ENCODE measurements around the gene BRF1.

BRF1 gene

DNA sequence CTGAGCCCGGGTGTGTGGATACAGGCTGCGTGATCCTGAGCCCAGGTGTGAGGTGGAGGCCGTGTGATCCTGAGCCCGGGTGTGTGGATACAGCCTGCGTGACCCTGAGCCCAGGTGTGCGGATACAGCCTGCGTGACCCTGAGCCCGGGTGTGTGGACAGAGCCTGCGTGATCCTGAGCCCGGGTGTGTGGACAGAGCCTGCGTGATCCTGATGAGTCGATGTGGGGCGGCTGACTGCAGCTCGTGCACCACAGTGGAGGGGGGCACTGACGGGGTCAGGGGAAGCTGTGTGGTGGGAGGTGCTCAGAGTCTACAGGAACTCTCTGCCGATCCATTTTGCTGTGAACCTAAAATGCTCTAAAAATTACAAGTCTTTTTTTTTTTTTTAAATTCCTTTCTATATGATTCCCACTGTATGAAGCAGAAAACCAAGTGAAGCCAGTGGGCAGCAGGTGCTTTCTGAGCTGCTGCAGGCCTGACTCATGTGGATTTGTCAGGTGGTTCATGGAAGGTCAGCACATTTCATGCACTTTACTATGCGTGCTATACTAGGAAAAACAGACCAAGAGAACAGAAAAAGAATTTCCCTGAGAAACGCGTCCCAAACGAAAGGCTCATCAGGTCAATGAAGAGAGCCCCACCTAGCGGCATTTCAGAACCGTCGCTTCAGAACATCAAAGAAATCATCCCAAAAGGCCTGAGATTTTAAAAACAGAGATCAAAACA is 19.3 kb downstream of the BRF1 start:
- TF ChIP-seq RAD21 (IDR thresholded peaks at IDR 0.05; ENCODE audit: low read depth) (peak; percentile 39), ZBTB7A (IDR thresholded peaks at IDR 0.05; ENCODE audit: low read depth) (no peak)

- TF ChIP-seq CREB1 (IDR thresholded peaks at IDR 0.05; ENCODE audit: low read depth) (no peak), CEBPB (IDR thresholded peaks at IDR 0.05) (no peak), NFIC (IDR thresholded peaks at IDR 0.05) (no peak), TCF12 (IDR thresholded peaks at IDR 0.05; ENCODE audit: low read depth) (no peak), TAF1 (IDR thresholded peaks at IDR 0.05; ENCODE audit: low read depth) (no peak), EP300 (IDR thresholded peaks at IDR 0.05; ENCODE audit: borderline replicate concordance) (no peak), RAD21 (IDR thresholded peaks at IDR 0.05; ENCODE audit: low read depth) (no peak)
Measured at GRCh38 chr14:105280525-105280924, 20.3 kb downstream of the BRF1 start.

GRCh38 chr14:105279642-105280361 is 21.0 kb downstream of the BRF1 start:
- no peak for TF ChIP-seq CEBPB (IDR thresholded peaks at IDR 0.05)
- no peak for TF ChIP-seq EGR1 (IDR thresholded peaks at IDR 0.05)
- TF ChIP-seq NFIC (IDR thresholded peaks at IDR 0.05) = no peak
- no peak for TF ChIP-seq FOXM1 (IDR thresholded peaks at IDR 0.05; ENCODE audit: borderline replicate concordance, low read depth)
- no peak for TF ChIP-seq TEAD4 (IDR thresholded peaks at IDR 0.05)
- TF ChIP-seq ZBTB7A (IDR thresholded peaks at IDR 0.05; ENCODE audit: low read depth) = no peak
- no peak for TF ChIP-seq TAF1 (IDR thresholded peaks at IDR 0.05; ENCODE audit: low read depth)
- TF ChIP-seq MAX (IDR thresholded peaks at IDR 0.05) = no peak
- TF ChIP-seq TCF12 (IDR thresholded peaks at IDR 0.05; ENCODE audit: low read depth) = no peak
- TF ChIP-seq, protein P1, sequence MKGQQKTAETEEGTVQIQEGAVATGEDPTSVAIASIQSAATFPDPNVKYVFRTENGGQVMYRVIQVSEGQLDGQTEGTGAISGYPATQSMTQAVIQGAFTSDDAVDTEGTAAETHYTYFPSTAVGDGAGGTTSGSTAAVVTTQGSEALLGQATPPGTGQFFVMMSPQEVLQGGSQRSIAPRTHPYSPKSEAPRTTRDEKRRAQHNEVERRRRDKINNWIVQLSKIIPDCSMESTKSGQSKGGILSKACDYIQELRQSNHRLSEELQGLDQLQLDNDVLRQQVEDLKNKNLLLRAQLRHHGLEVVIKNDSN (IDR thresholded peaks at IDR 0.05) = no peak
- TF ChIP-seq RAD21 (IDR thresholded peaks at IDR 0.05; ENCODE audit: low read depth) = no peak
- TF ChIP-seq EP300 (IDR thresholded peaks at IDR 0.05; ENCODE audit: borderline replicate concordance) = no peak
- no peak for TF ChIP-seq YY1 (IDR thresholded peaks at IDR 0.05; ENCODE audit: low read depth)
- no peak for TF ChIP-seq REST (IDR thresholded peaks at IDR 0.05; ENCODE audit: low read depth)
- no peak for TF ChIP-seq CREB1 (IDR thresholded peaks at IDR 0.05; ENCODE audit: low read depth)

- no peak for TF ChIP-seq ZBTB7A (IDR thresholded peaks at IDR 0.05; ENCODE audit: low read depth)
- TF ChIP-seq TAF1 (IDR thresholded peaks at IDR 0.05; ENCODE audit: low read depth) = no peak
- TF ChIP-seq EP300 (IDR thresholded peaks at IDR 0.05; ENCODE audit: borderline replicate concordance) = no peak
- no peak for TF ChIP-seq MAX (IDR thresholded peaks at IDR 0.05)
- TF ChIP-seq TCF12 (IDR thresholded peaks at IDR 0.05; ENCODE audit: low read depth) = no peak
- no peak for TF ChIP-seq REST (IDR thresholded peaks at IDR 0.05; ENCODE audit: low read depth)
- TF ChIP-seq NFIC (IDR thresholded peaks at IDR 0.05) = no peak
- no peak for TF ChIP-seq EGR1 (IDR thresholded peaks at IDR 0.05)
- TF ChIP-seq TEAD4 (IDR thresholded peaks at IDR 0.05) = no peak
- TF ChIP-seq YY1 (IDR thresholded peaks at IDR 0.05; ENCODE audit: low read depth) = no peak
- no peak for TF ChIP-seq FOXM1 (IDR thresholded peaks at IDR 0.05; ENCODE audit: borderline replicate concordance, low read depth)
- no peak for TF ChIP-seq RAD21 (IDR thresholded peaks at IDR 0.05; ENCODE audit: low read depth)
- TF ChIP-seq, protein P1 (IDR thresholded peaks at IDR 0.05) = no peak
- no peak for TF ChIP-seq CEBPB (IDR thresholded peaks at IDR 0.05)
- no peak for TF ChIP-seq CREB1 (IDR thresholded peaks at IDR 0.05; ENCODE audit: low read depth)
Measured at GRCh38 chr14:105275267-105275946, 25.4 kb downstream of the BRF1 start.

- no peak for TF ChIP-seq MAX (IDR thresholded peaks at IDR 0.05)
- no peak for TF ChIP-seq TEAD4 (IDR thresholded peaks at IDR 0.05)
- TF ChIP-seq TAF1 (IDR thresholded peaks at IDR 0.05; ENCODE audit: low read depth) = no peak
- TF ChIP-seq ZBTB7A (IDR thresholded peaks at IDR 0.05; ENCODE audit: low read depth) = no peak
- no peak for TF ChIP-seq REST (IDR thresholded peaks at IDR 0.05; ENCODE audit: low read depth)
- no peak for TF ChIP-seq NFIC (IDR thresholded peaks at IDR 0.05)
- TF ChIP-seq YY1 (IDR thresholded peaks at IDR 0.05; ENCODE audit: low read depth) = no peak
- no peak for TF ChIP-seq EP300 (IDR thresholded peaks at IDR 0.05; ENCODE audit: borderline replicate concordance)
- no peak for TF ChIP-seq EGR1 (IDR thresholded peaks at IDR 0.05)
- TF ChIP-seq CREB1 (IDR thresholded peaks at IDR 0.05; ENCODE audit: low read depth) = no peak
- no peak for TF ChIP-seq RAD21 (IDR thresholded peaks at IDR 0.05; ENCODE audit: low read depth)
- TF ChIP-seq FOXM1 (IDR thresholded peaks at IDR 0.05; ENCODE audit: borderline replicate concordance, low read depth) = no peak
Measured at GRCh38 chr14:105274637-105275036, 26.2 kb downstream of the BRF1 start.

Measured in Ishikawa (cell line).